Parathyroid adenoma (tissue), 2 donors: ENCODE measurements around the gene RPL38.

Experiments
- H2AFZ ChIP-seq: fragments of 300-600 bp; sonication (generic); one replicate; pipeline ENCODE4 v1.7.0; 2017; ENCODE audit warnings: antibody characterized with exemption, mild to moderate bottlenecking
- H3K27ac ChIP-seq: fragments of 300-600 bp; sonication (generic); one replicate; pipeline ENCODE4 v1.7.0; 2017
- H3K27me3 ChIP-seq: fragments of 300-600 bp; sonication (generic); one replicate; pipeline ENCODE4 v1.7.0; 2017; ENCODE audit warnings: low read length; ENCODE audit not compliant: control insufficient read depth, insufficient read depth
- H3K36me3 ChIP-seq: fragments of 300-600 bp; sonication (generic); one replicate; pipeline ENCODE4 v1.7.0; 2017; ENCODE audit warnings: low read length; ENCODE audit not compliant: control insufficient read depth, insufficient read depth
- H3K4me1 ChIP-seq: fragments of 300-600 bp; sonication (generic); one replicate; pipeline ENCODE4 v1.7.0; 2017; ENCODE audit warnings: control low read depth
- H3K4me2 ChIP-seq: fragments of 300-600 bp; sonication (generic); one replicate; pipeline ENCODE4 v1.7.0; 2017; ENCODE audit warnings: low read length
- H3K4me3 ChIP-seq: fragments of 300-600 bp; sonication (generic); one replicate; pipeline ENCODE4 v1.7.0; 2017; ENCODE audit warnings: low read depth, low read length
- H3K79me2 ChIP-seq: fragments of 300-600 bp; sonication (generic); one replicate; pipeline ENCODE4 v1.7.0; 2017; ENCODE audit warnings: control low read depth
- H3K9ac ChIP-seq: fragments of 300-600 bp; sonication (generic); one replicate; pipeline ENCODE4 v1.7.0; 2017; ENCODE audit warnings: mild to moderate bottlenecking
- H3K9me3 ChIP-seq: fragments of 300-600 bp; sonication (generic); one replicate; pipeline ENCODE4 v1.7.0; 2017; ENCODE audit warnings: low read length; ENCODE audit not compliant: control insufficient read depth
- CTCF ChIP-seq: fragments of 300-600 bp; sonication (generic); IDR thresholded peaks from one replicate; pipeline ENCODE4 v1.7.0; 2017; ENCODE audit warnings: antibody characterized with exemption, mild to moderate bottlenecking
- donor health status: primary hyperparathyroidism.

The RPL38 gene

GRCh38 chr17:74163271-74163821 lies 40.1 kb upstream of the RPL38 start:
- no peak overlapping the region for H3K4me2 ChIP-seq
- no peak overlapping the region for H2AFZ ChIP-seq

GRCh38 chr17:74163836-74164235 lies 39.6 kb upstream of the RPL38 start:
- H3K79me2 ChIP-seq: no peaks in the 10 kb centered on the region
- TF ChIP-seq CTCF: no peak
- no peaks in the 10 kb centered on the region for H3K36me3 ChIP-seq
- no peak overlapping the region for H3K9ac ChIP-seq
- H3K4me2 ChIP-seq: no peak overlapping the region
- H3K4me1 ChIP-seq: no peaks in the 10 kb centered on the region
- no peak overlapping the region for H3K4me3 ChIP-seq
- H2AFZ ChIP-seq: no peak overlapping the region
- H3K9me3 ChIP-seq: no peaks in the 10 kb centered on the region
- H3K27me3 ChIP-seq: no peaks in the 10 kb centered on the region
- H3K27ac ChIP-seq: no peak overlapping the region

More at GRCh38 chr17:74163271-74163821, 40.1 kb upstream of the RPL38 start:
- Histone ChIP-seq H3K36me3 (no peaks in the 10 kb centered on the region), H3K4me3 (no peak overlapping the region), H3K27me3 (no peaks in the 10 kb centered on the region), H3K4me1 (no peaks in the 10 kb centered on the region), H3K27ac (no peak overlapping the region), H3K9me3 (no peaks in the 10 kb centered on the region), H3K9ac (no peak overlapping the region), H3K79me2 (no peaks in the 10 kb centered on the region)
- TF ChIP-seq CTCF: no peak

- no peaks in the 10 kb centered on the region for H3K27me3 ChIP-seq
- no peak overlapping the region for H3K27ac ChIP-seq
- no peaks in the 10 kb centered on the region for H3K4me1 ChIP-seq
- H3K9me3 ChIP-seq: no peaks in the 10 kb centered on the region
- no peak overlapping the region for H3K9ac ChIP-seq
- no peak overlapping the region for H3K4me3 ChIP-seq
- no peak for TF ChIP-seq CTCF
- no peaks in the 10 kb centered on the region for H3K36me3 ChIP-seq
- H3K79me2 ChIP-seq: no peaks in the 10 kb centered on the region
- H3K4me2 ChIP-seq: no peak overlapping the region
- no peak overlapping the region for H2AFZ ChIP-seq
Observed at GRCh38 chr17:74164446-74165045, 38.9 kb upstream of the RPL38 start.

- Histone ChIP-seq H3K27ac (no peak overlapping the region), H3K4me2 (no peak overlapping the region), H3K4me3 (no peak overlapping the region), H2AFZ (no peak overlapping the region), H3K27me3 (no peaks in the 10 kb centered on the region), H3K9ac (no peak overlapping the region), H3K4me1 (no peaks in the 10 kb centered on the region), H3K79me2 (no peaks in the 10 kb centered on the region), H3K36me3 (no peaks in the 10 kb centered on the region), H3K9me3 (no peaks in the 10 kb centered on the region)
- TF ChIP-seq CTCF: no peak
Observed at GRCh38 chr17:74165797-74166365, 37.6 kb upstream of the RPL38 start.

- Histone ChIP-seq H3K4me2 (no peak overlapping the region), H3K27me3 (no peaks in the 10 kb centered on the region), H3K9ac (no peak overlapping the region)
Observed at GRCh38 chr17:74170924-74171323, 32.6 kb upstream of the RPL38 start.

More at GRCh38 chr17:74170924-74171323, 32.6 kb upstream of the RPL38 start:
- Histone ChIP-seq H3K9me3 (no peaks in the 10 kb centered on the region), H2AFZ (no peak overlapping the region), H3K79me2 (no peaks in the 10 kb centered on the region), H3K27ac (no peak overlapping the region), H3K4me1 (no peaks in the 10 kb centered on the region), H3K4me3 (no peak overlapping the region), H3K36me3 (no peaks in the 10 kb centered on the region)
- TF ChIP-seq CTCF: no peak
